HL-60 (cell line): ENCODE measurements around the gene KRT14.

Experiments used
- DNase-seq, 2 experiments: peaks; one replicate each; pipeline ENCODE4 v3.0.0-alpha.2; 2010 to 2020; ENCODE audit warnings: low read depth in 1 of 2, low spot score in 1 of 2
- H3K27ac ChIP-seq: fragments of 250-450 bp; sonication (Bioruptor Pico); replicated peaks from 2 replicates; pipeline ENCODE4 v1.5.1; 2020; ENCODE audit warnings: mild to moderate bottlenecking, moderate library complexity
- H3K27me3 ChIP-seq: fragments of 250-450 bp; sonication (Bioruptor Pico); 2 replicates; pipeline ENCODE4 v1.5.1; 2021; ENCODE audit warnings: mild to moderate bottlenecking, moderate library complexity; ENCODE audit not compliant: insufficient read depth, poor library complexity, severe bottlenecking
- H3K4me3 ChIP-seq: replicated peaks from 2 replicates; pipeline ENCODE4 v1.5.1; 2011; ENCODE audit warnings: mild to moderate bottlenecking, control low read depth, low read length; ENCODE audit not compliant: insufficient read depth
- GABPA ChIP-seq: IDR thresholded peaks from 2 replicates; pipeline ENCODE4 v1.6.1; 2012; ENCODE audit warnings: low read depth
- POLR2AphosphoS5 ChIP-seq: IDR thresholded peaks from 2 replicates; pipeline ENCODE4 v1.6.1; 2012; ENCODE audit warnings: low read depth
- SPI1 ChIP-seq: IDR thresholded peaks from 2 replicates; pipeline ENCODE4 v1.6.1; 2012; ENCODE audit warnings: low read depth, mild to moderate bottlenecking, borderline replicate concordance
- TF ChIP-seq, protein P1 (sequence below): IDR thresholded peaks from one replicate; pipeline ENCODE4 v1.5.1; 2011; ENCODE audit warnings: low read length, control low read depth, inconsistent platforms; ENCODE audit not compliant: insufficient read depth
- TF ChIP-seq, protein P2 (sequence below): IDR thresholded peaks from 2 replicates; pipeline ENCODE4 v1.6.1; 2012; ENCODE audit warnings: low read depth; ENCODE audit not compliant: insufficient replicate concordance

Gene KRT14

DNA sequence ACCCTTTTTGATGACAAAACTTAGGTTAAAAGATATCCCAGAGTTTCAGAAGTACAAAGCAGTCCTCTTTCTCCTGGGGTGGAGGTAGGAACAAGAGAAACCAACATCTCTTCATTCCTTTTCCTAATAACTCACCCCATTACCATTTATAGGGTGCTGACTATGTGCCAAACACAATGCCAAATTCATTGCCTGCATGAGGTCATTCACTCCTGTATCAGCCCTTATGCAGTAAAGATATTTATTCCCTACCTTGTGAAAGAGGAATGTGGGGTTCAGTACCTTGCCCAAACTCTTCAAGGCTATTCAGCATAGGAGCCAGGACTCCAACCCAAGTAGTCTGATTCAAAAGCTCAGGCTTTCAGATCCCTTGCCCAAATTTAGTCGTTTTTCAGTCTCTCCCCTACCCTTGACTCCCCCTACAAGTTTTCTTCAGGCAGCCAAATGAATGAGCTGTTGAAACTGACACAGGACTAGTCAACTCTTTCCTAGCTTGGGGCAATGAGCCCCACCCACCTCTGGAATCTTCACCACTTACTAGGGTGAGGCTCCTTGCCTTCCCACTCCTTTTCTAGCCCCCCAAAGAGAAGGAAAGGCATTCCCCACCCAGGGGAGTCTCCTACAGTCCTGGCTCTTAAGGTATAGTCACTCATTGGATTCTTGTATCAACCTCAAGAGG, 5.9 kb downstream of the KRT14 start:
- Histone ChIP-seq H3K27me3 (no peaks in the 10 kb centered on the region), H3K4me3 (no peak overlapping the region), H3K27ac (no peak overlapping the region)
- no peak for DNase-seq
- TF ChIP-seq SPI1 (no peak), POLR2AphosphoS5 (no peak), GABPA (no peak)
- TF ChIP-seq, protein P1, sequence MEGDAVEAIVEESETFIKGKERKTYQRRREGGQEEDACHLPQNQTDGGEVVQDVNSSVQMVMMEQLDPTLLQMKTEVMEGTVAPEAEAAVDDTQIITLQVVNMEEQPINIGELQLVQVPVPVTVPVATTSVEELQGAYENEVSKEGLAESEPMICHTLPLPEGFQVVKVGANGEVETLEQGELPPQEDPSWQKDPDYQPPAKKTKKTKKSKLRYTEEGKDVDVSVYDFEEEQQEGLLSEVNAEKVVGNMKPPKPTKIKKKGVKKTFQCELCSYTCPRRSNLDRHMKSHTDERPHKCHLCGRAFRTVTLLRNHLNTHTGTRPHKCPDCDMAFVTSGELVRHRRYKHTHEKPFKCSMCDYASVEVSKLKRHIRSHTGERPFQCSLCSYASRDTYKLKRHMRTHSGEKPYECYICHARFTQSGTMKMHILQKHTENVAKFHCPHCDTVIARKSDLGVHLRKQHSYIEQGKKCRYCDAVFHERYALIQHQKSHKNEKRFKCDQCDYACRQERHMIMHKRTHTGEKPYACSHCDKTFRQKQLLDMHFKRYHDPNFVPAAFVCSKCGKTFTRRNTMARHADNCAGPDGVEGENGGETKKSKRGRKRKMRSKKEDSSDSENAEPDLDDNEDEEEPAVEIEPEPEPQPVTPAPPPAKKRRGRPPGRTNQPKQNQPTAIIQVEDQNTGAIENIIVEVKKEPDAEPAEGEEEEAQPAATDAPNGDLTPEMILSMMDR, result no peak
- TF ChIP-seq, protein P2, sequence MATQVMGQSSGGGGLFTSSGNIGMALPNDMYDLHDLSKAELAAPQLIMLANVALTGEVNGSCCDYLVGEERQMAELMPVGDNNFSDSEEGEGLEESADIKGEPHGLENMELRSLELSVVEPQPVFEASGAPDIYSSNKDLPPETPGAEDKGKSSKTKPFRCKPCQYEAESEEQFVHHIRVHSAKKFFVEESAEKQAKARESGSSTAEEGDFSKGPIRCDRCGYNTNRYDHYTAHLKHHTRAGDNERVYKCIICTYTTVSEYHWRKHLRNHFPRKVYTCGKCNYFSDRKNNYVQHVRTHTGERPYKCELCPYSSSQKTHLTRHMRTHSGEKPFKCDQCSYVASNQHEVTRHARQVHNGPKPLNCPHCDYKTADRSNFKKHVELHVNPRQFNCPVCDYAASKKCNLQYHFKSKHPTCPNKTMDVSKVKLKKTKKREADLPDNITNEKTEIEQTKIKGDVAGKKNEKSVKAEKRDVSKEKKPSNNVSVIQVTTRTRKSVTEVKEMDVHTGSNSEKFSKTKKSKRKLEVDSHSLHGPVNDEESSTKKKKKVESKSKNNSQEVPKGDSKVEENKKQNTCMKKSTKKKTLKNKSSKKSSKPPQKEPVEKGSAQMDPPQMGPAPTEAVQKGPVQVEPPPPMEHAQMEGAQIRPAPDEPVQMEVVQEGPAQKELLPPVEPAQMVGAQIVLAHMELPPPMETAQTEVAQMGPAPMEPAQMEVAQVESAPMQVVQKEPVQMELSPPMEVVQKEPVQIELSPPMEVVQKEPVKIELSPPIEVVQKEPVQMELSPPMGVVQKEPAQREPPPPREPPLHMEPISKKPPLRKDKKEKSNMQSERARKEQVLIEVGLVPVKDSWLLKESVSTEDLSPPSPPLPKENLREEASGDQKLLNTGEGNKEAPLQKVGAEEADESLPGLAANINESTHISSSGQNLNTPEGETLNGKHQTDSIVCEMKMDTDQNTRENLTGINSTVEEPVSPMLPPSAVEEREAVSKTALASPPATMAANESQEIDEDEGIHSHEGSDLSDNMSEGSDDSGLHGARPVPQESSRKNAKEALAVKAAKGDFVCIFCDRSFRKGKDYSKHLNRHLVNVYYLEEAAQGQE, result no peak

DNA sequence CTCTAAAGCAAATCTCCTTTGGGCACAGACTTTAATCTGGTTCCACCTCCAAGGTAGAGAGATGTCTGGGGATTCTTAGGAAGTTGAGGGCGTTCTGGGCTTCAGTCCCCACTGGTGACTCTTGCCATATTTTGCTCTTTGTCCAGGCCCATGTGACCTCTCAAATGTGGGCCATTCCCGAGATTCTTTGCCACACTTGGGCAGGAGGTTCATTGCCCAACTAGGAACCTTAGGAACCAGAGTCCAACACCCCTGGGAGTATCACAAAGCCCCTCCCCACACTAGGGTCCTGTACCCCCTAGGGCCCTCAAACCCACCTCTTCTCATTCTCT, 6.5 kb downstream of the KRT14 start:
- Histone ChIP-seq H3K27ac (no peak overlapping the region), H3K4me3 (no peak overlapping the region), H3K27me3 (no peaks in the 10 kb centered on the region)
- TF ChIP-seq GABPA, result no peak
- TF ChIP-seq, protein P1, result no peak
- TF ChIP-seq SPI1, result no peak
- TF ChIP-seq POLR2AphosphoS5, result no peak
- TF ChIP-seq, protein P2, result no peak
- no peak for DNase-seq

- H3K27me3 ChIP-seq, result no peaks in the 10 kb centered on the region
- no peak for TF ChIP-seq GABPA
- TF ChIP-seq, protein P1, result peak; percentile 74
- H3K4me3 ChIP-seq, result no peak overlapping the region
- peak; percentile 7 to 74 for DNase-seq
- H3K27ac ChIP-seq, result no peak overlapping the region
Observed at GRCh38 chr17:41579484-41580243, 7.0 kb downstream of the KRT14 start.

GRCh38 chr17:41578971-41579370, 7.7 kb downstream of the KRT14 start:
- DNase-seq, result no peak
- H3K27me3 ChIP-seq, result no peaks in the 10 kb centered on the region
- no peak overlapping the region for H3K27ac ChIP-seq
- no peak overlapping the region for H3K4me3 ChIP-seq
- TF ChIP-seq POLR2AphosphoS5 (no peak), SPI1 (no peak), GABPA (no peak)
- TF ChIP-seq, protein P2, result no peak
- TF ChIP-seq, protein P1, result no peak
